HG02759 (cell line): Measurements from ENCODE around the gene INTS3.

Experiments used
- ATAC-seq: cut with Tn5 transposase; IDR thresholded peaks from one replicate; pipeline ENCODE4 v1.9.1; 2021; ENCODE audit warnings: mild to moderate bottlenecking, moderate library complexity; ENCODE audit not compliant: unreplicated experiment

INTS3 gene

DNA sequence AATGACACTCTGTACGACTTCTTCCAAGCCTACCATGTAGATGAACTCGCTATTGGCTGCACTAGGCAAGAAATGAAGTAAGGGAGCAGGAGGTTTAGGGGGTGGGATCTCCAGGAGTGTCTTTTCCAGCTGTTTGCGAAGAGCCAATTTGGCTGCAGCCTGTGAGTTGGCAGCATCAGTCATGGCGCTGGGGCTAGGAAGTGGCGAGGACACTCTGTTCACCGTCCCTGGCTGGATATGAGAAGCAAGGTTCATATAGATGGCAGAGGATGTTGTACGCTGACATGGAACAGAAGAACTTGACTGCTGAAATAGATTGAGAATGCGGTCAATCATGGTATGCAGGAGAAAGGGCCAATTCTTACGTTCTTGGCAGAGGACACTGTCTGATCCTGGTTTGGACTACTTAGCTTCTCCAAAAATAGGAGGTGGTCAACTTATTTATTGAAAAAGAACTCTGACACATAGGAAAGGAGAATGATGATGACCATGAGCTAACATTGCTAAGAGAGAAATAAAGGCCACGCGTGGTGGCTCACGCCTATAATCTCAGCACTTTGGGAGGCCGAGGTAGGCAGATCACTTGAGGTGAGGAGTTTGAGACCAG lies 88.5 kb downstream of the INTS3 start:
- ATAC-seq = no peak

DNA sequence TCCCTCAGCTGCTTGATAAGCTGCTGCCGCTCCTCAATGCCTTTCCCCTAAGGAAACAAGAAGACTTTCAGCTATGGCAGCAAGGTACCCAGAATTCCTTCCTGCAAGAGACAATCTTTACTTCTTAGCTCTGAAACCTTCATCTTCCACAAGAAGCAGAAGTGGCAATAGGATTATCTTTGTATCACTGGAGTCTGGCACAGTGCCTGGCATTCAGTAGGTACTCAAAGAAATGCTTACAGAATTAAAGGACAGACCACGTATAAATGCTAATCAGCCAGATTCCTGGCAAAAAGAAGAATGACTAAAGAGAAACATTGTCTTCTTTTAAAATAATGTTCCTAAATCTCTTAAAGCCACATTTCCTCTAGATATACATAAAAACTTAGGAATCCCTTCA lies 91.0 kb downstream of the INTS3 start:
- ATAC-seq = no peak
